GM12874 (cell line): ENCODE data around the gene WDR82.

ENCODE experiments used
- TF ChIP-seq, protein P1 (sequence below): IDR thresholded peaks from 2 replicates; pipeline ENCODE4 v1.5.1; 2011; ENCODE audit warnings: low read depth, mild to moderate bottlenecking, control low read depth, low read length, moderate library complexity; ENCODE audit not compliant: insufficient read depth

Gene WDR82

DNA sequence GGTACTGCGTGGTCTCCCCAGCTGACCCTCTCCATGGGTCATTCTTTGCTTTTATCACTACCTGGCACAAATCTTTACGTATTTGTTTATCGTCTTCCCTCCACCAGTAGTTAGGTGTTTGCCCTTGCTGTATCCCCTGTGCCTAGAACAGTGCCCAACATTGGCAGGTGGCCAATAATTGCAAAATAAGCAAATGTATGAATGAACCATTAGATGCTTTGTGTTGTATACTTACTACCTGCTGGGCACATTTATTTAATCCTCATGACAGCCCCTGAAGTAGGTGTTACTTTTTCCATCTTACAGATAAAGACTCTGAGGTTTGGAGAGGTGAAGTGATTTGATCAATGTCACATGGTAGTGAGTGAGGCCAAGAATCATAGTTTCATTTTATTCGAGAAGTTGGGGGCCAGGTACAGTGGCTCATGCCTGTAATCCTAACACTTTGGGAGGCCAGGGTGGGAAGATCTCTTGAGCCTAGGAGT lies 37.5 kb downstream of the WDR82 start:
- TF ChIP-seq, protein P1, sequence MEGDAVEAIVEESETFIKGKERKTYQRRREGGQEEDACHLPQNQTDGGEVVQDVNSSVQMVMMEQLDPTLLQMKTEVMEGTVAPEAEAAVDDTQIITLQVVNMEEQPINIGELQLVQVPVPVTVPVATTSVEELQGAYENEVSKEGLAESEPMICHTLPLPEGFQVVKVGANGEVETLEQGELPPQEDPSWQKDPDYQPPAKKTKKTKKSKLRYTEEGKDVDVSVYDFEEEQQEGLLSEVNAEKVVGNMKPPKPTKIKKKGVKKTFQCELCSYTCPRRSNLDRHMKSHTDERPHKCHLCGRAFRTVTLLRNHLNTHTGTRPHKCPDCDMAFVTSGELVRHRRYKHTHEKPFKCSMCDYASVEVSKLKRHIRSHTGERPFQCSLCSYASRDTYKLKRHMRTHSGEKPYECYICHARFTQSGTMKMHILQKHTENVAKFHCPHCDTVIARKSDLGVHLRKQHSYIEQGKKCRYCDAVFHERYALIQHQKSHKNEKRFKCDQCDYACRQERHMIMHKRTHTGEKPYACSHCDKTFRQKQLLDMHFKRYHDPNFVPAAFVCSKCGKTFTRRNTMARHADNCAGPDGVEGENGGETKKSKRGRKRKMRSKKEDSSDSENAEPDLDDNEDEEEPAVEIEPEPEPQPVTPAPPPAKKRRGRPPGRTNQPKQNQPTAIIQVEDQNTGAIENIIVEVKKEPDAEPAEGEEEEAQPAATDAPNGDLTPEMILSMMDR, result no peak

DNA sequence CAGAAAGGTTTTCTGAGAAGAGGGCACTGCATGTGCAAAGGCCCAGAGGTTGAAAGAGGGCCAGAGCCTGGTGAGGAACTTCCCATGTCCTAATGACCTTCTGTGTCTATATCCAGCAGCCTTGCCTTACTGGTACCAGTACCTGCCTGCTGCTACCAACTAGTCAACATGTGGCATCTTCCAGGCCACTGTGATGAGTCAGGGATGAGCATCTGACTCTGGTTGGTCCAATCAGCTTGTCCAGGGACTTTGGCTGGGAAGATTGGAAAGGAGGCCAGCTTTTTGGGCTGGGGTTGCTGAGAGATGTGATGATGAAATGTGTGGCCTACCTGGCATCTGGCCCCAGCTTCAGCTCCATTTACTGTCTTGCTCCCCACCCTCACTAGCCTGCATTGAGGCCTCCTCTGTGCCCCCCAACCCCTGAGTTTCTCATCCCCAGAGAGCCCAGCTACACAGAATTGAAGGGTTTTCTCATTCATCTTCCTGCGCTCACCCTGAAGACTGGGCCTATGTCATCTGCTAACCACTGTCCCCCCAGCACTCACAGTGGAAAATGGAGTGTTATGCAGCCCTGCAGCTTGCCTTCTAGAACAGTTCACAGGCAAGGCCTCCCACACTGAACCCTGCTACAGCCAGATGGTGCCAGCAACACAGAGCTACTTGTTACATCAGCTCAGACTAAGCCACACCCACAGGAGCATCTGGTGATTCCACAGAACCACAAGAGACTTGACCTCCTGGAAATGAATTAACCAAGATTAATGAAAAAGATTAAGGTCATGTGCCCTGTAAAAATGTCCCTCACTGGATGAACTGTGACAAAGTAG lies 38.2 kb downstream of the WDR82 start:
- TF ChIP-seq, protein P1, result no peak

DNA sequence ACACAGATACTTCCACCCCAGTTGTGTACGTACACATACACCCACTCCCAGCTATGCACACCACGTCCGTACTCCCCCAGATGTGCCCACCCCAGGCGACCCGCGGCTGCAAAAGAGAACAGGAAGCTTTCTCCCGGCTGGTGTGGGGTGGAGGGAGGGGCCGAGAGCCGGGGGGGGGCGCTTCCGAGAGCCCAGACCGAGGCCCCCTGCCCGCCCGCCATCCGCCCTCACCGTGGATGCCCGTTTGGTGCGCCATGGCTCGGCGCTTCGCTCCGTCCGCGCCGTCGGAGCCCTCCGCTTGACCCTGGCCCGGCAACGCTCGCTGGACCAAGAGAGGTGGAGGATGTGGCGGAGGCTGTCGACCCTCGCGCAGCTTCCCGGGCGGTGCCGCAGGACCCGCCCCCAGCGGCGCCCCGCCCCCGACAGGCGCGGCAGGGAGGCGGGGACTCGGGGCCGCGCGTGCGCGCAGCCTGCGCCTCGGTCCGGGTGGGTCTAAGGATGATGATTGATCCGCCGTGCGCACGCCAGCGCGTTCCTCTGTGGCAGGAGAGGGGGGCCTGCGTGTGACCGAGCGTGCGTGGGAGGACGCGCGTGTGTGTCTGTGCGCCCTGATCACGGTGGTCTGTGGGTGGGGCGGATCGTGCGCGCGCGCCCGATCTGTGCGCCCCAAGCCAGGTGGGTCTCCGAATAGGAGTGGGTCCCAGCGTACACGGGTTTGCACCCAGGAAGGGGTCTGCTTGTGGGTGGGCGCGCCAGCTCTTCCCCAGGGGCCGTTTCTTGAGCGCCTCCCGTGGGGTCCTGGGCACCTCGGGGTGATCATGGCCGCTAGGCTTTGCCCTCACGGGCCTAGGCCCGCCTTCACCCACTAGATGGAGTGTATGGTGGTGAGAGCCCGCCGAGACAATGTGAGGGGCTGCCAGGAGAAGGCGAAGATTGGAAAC lies 39.4 kb downstream of the WDR82 start, which contains the start of gene TWF2:
Gene TWF2, minus strand, starts transcription at position 398 of the 941 bp plus-strand sequence. Its CDS starts 142 bp downstream, at position 256.
- TF ChIP-seq, protein P1, result peak; percentile 49

DNA sequence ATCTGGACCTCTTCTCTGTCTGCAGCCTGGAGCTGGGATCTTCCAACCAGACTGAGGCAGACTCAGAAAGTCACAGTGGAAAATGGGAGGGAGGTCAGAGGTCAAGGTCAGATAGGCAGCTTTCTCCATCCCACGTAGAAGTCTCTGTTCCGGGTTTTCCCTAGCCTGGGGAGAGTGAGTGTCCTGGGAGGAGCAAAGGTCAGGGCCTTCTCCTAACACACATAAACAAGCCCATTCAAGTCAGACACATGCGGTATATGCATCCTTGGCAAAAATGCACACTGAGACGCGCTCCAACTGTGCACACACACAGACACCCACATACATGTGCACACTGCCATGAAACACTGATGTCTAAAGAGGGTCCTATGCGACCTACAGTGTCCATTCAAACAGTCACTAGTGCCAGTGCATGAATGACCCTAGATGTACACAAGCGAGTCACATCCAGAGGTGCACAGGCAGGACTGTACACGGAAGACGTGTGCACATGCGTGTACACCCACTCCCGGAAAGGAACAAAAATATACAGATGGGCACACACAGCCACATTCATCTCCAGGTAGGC lies 40.2 kb downstream of the WDR82 start:
- TF ChIP-seq, protein P1, result no peak

DNA sequence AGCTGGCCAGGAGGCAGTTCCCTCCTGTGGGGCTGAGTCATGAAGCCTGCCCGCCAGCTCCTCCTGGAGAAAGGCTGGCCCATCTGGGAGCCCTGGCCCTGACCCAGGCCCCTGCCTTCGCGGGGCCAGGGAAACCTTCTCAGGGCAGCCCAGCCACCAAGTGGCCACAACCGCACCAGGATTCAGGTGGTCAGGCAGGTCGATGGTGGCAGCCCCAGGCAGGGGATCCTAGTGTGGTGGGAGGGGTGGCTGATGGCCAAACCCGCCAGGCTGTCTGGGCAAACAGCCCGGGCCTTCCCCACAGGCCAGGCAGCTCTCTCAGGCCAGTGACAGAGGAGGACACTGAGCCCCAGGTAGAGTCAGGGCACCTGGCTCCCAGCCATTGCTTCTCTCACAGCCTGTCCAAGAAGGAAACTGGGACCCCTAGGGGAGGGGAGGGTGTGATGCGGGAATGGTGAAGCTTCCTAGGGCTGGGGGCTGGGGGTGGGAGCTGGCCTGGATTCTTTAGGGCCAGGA lies 40.7 kb downstream of the WDR82 start:
- TF ChIP-seq, protein P1, result no peak

DNA sequence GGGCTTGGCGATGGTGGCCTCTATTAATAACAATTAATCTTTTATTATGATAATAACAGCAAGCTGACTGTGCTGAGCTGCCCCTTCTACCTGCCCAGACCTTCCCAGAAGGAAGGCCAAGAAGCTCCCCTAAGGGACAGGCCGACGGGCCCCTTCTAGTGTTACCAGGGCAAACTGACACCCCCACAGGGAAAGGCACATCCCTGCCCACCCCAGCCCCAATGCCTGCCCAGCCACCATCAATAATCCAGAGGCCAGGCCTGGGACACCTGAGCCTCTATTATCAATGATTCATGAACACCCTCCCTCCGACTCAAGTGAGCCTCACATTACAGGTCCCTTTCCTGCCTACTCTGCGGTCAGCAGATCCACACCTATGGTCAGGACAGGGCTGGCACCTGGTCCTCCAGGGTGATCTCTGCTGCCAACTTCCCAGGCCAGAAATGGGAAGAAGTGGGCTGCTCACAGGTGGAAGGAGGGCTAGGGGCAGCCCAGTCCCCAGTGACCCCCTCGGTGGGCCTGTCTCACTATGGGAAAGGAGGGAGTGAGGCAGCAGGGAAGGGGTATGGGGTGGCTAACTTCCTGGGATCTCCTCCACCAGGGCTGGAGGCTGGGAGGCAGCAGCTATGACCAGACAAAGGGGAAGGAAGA lies 41.3 kb downstream of the WDR82 start:
- TF ChIP-seq, protein P1, result no peak
